ENCODE data around the gene ARID1A.

ARID1A gene

DNA sequence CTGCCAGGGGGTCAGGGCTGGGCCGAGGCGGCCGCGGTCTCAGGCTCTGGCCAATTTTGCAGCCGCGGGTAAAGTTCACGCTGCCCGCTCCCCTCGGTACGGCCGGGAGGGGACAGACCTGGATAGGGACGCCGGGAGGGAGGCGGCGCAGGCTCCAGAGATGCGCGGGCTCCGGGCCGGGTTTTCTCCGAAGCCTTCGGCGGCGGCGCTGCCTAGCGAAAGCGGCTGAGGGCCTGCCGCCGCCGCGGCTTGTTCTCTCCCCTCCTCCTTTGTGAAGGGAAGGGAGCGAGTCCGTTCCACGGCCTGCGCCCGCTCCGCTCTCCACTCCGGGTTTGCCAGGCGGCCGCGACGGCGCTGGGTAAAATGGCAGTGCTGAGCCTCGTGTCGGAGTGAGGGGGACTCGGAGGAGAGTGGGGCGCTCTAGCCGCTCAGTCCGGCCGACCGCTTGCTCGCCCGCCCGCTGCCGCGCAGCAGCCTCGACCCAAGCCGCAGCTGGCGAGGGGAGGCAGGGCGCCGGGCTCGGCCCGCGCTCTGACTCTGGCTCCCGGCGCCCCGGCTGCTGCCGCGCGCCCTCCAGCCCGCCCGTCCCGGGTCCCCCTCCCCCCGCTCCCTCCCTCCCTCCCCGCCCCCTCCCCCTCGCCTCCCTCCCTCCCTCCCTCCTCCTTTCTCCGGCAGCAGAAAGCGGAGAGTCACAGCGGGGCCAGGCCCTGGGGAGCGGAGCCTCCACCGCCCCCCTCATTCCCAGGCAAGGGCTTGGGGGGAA is at the start of gene ARID1A:
ARID1A (plus strand) TSS at position 660 of the 763 bp plus-strand sequence. CDS start 389 bp downstream, outside the sequence.
- TF ChIP-seq CREB1 (IDR thresholded peaks at IDR 0.05; ENCODE audit: low read depth): no peak
- TF ChIP-seq, protein P1, sequence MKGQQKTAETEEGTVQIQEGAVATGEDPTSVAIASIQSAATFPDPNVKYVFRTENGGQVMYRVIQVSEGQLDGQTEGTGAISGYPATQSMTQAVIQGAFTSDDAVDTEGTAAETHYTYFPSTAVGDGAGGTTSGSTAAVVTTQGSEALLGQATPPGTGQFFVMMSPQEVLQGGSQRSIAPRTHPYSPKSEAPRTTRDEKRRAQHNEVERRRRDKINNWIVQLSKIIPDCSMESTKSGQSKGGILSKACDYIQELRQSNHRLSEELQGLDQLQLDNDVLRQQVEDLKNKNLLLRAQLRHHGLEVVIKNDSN (IDR thresholded peaks at IDR 0.05): peak; percentile 19; the same call in 1 of the 2 replicates
- TF ChIP-seq EGR1 (IDR thresholded peaks at IDR 0.05): no peak
- peak; percentile 67 for TF ChIP-seq TEAD4 (IDR thresholded peaks at IDR 0.05)
- TF ChIP-seq, protein P2, sequence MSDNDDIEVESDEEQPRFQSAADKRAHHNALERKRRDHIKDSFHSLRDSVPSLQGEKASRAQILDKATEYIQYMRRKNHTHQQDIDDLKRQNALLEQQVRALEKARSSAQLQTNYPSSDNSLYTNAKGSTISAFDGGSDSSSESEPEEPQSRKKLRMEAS (IDR thresholded peaks at IDR 0.05): peak; percentile 97
- TF ChIP-seq ZBTB7A (IDR thresholded peaks at IDR 0.05; ENCODE audit: low read depth): peak; percentile 85; the same call in 1 of the 2 replicates
- peak; percentile 74 for TF ChIP-seq EP300 (IDR thresholded peaks at IDR 0.05; ENCODE audit: borderline replicate concordance)
- TF ChIP-seq, protein P3, sequence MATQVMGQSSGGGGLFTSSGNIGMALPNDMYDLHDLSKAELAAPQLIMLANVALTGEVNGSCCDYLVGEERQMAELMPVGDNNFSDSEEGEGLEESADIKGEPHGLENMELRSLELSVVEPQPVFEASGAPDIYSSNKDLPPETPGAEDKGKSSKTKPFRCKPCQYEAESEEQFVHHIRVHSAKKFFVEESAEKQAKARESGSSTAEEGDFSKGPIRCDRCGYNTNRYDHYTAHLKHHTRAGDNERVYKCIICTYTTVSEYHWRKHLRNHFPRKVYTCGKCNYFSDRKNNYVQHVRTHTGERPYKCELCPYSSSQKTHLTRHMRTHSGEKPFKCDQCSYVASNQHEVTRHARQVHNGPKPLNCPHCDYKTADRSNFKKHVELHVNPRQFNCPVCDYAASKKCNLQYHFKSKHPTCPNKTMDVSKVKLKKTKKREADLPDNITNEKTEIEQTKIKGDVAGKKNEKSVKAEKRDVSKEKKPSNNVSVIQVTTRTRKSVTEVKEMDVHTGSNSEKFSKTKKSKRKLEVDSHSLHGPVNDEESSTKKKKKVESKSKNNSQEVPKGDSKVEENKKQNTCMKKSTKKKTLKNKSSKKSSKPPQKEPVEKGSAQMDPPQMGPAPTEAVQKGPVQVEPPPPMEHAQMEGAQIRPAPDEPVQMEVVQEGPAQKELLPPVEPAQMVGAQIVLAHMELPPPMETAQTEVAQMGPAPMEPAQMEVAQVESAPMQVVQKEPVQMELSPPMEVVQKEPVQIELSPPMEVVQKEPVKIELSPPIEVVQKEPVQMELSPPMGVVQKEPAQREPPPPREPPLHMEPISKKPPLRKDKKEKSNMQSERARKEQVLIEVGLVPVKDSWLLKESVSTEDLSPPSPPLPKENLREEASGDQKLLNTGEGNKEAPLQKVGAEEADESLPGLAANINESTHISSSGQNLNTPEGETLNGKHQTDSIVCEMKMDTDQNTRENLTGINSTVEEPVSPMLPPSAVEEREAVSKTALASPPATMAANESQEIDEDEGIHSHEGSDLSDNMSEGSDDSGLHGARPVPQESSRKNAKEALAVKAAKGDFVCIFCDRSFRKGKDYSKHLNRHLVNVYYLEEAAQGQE (IDR thresholded peaks at IDR 0.05; ENCODE audit: low read depth): 0 out of 2 replicates have a peak, but pooled peaks have one; percentile 29
- peak; percentile 99 for TF ChIP-seq TAF1 (IDR thresholded peaks at IDR 0.05; ENCODE audit: low read depth)
- TF ChIP-seq YY1 (IDR thresholded peaks at IDR 0.05; ENCODE audit: low read depth): peak; percentile 93
- TF ChIP-seq TCF12 (IDR thresholded peaks at IDR 0.05; ENCODE audit: low read depth): peak; percentile 79
- peak; percentile 59 for TF ChIP-seq NFIC (IDR thresholded peaks at IDR 0.05)
- TF ChIP-seq FOXM1 (IDR thresholded peaks at IDR 0.05; ENCODE audit: borderline replicate concordance, low read depth): peak; percentile 35; the same call in 1 of the 2 replicates
- peak; percentile 40; the same call in 1 of the 2 replicates for TF ChIP-seq RAD21 (IDR thresholded peaks at IDR 0.05; ENCODE audit: low read depth)
- peak; percentile 24; the same call in 1 of the 2 replicates for TF ChIP-seq CEBPB (IDR thresholded peaks at IDR 0.05)

DNA sequence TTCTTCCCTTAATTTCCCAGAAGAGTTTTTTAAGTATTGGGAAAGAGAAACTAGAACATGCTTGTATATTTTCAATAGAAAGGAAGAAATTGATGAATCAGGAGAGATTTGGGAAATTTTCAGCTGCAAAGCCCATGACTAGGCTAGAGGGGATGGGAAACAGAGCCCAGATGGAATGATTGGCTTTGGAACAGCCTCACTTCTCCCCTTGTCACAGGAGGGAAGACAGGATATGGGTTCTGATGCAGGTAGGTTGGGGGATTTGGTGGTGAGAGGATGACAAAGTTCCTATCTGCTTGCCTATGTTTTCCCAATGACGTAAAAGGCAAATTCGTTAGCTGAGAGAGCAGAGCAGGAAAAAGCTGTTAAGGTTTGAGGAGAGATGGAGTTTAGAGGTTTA is 31.0 kb upstream of the ARID1A start:
- TF ChIP-seq TCF12 (IDR thresholded peaks at IDR 0.05; ENCODE audit: low read depth) (no peak), NFIC (IDR thresholded peaks at IDR 0.05) (no peak), ZBTB7A (IDR thresholded peaks at IDR 0.05; ENCODE audit: low read depth) (no peak), EP300 (IDR thresholded peaks at IDR 0.05; ENCODE audit: borderline replicate concordance) (no peak)
- TF ChIP-seq, protein P1 (IDR thresholded peaks at IDR 0.05): no peak
- TF ChIP-seq, protein P2 (IDR thresholded peaks at IDR 0.05): no peak

DNA sequence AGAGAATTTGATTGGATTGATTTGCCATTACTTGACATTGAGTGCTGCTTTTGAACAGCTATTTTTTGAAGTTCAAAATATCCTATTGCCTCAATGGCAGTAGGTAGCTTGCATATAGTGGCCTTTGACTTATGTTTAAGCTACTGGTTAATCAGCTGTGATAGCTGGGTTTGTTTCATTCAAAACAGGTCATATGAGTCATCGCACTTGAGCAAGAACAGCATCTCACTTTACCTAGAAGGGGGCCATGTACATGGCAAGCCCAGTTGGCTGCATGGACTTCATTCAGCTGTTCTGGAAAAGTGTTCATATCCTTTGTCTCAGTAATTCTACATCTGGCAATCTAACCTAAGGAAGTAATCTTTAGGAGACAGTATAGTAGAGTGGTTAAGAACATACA is 29.0 kb upstream of the ARID1A start:
- TF ChIP-seq, protein P3 (IDR thresholded peaks at IDR 0.05; ENCODE audit: low read depth): no peak
- TF ChIP-seq EGR1 (IDR thresholded peaks at IDR 0.05): no peak
- TF ChIP-seq EP300 (IDR thresholded peaks at IDR 0.05; ENCODE audit: borderline replicate concordance): no peak
- no peak for TF ChIP-seq FOXM1 (IDR thresholded peaks at IDR 0.05; ENCODE audit: borderline replicate concordance, low read depth)
- TF ChIP-seq, protein P2 (IDR thresholded peaks at IDR 0.05): no peak
- TF ChIP-seq TCF12 (IDR thresholded peaks at IDR 0.05; ENCODE audit: low read depth): no peak
- no peak for TF ChIP-seq TEAD4 (IDR thresholded peaks at IDR 0.05)
- TF ChIP-seq, protein P1 (IDR thresholded peaks at IDR 0.05): no peak
- TF ChIP-seq RAD21 (IDR thresholded peaks at IDR 0.05; ENCODE audit: low read depth): no peak
- TF ChIP-seq ZBTB7A (IDR thresholded peaks at IDR 0.05; ENCODE audit: low read depth): no peak
- no peak for TF ChIP-seq YY1 (IDR thresholded peaks at IDR 0.05; ENCODE audit: low read depth)
- TF ChIP-seq NFIC (IDR thresholded peaks at IDR 0.05): no peak

DNA sequence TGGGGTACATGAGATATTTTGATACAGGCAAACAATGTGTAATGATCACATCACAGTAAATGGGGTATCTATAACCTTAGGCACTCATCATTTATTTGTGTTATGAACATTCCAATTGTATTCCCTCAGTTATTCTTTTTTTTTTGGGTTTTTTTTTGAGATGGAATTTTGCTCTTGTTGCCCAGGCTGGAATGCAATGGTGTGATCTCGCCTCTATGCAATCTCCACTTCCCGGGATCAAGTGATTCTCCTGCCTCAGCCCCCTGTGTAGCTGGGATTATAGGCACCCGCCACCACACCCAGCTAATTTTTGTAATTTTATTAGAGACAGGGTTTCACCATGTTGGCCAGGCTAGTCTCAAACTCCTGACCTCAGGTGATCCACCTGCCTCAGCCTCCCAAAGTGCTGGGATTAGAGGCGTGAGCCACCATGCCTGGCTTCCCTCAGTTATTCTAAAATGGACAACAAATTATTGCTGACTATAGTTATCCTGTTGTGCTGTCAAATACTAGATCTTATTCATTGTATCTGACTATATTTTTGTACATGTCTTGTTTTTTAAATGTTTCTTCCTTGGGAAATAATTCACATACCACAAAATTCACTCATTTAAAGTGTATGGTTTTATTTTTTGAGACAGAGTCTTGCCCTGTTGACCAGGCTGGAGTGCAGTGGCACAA is 27.6 kb upstream of the ARID1A start:
- TF ChIP-seq TEAD4 (IDR thresholded peaks at IDR 0.05): 0 out of 2 replicates have a peak, but pooled peaks have one; percentile 21

All from Ishikawa (cell line).